Measurements from ENCODE around the gene SLC35D1.
A peak's percentile ranks its signal among the peaks of the same experiment; 100 is the strongest.
"Not testable (repeated sequence)": the region's sequence is repeated elsewhere in the genome, so short reads cannot be mapped to it uniquely, and the experiment has no call there.

Gene SLC35D1

GRCh38 chr1:66985835-66986234 lies 68.1 kb downstream of the SLC35D1 start:
- DNase-seq (ENCODE audit: low read depth), result no peak

- no peak for DNase-seq (ENCODE audit: low read depth)
Observed at GRCh38 chr1:66984491-66984890, 69.5 kb downstream of the SLC35D1 start.

DNA sequence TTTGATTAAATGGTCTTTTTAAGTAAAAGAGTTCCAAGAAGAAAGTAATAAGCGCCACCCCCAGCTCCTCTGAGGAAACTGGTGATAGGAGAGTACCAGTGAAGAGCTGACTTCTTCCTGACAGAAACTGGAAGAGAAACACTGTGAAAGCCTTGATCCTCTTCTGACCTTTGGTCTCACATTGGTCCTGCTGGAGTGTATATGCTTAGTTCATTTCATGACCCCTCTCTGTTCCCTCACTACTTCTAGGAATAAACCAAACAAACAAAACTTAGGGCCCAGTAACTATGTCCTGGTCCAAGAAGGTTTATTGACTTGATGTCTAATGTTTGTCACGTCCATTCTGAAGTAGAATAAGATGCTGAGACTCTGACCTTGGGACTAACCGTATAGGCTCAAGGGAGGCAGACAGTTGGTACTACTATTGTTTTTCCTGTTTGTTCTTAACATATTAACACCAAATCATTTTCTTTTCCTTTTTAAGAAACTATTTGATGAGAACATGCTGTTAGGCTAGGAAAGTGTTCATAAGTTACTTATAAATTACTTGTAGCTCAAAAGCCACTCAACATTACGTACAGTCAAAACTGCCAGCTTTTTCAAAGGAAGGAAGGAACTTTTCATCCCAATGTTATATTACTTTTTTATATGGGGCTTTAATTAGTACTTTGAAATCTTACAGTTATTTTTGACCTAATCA lies 71.2 kb downstream of the SLC35D1 start:
- no peak for DNase-seq (ENCODE audit: low read depth)

- no peak for DNase-seq (ENCODE audit: low read depth)
Observed at GRCh38 chr1:66981679-66982078, 72.3 kb downstream of the SLC35D1 start.

GRCh38 chr1:66980745-66981367 lies 73.1 kb downstream of the SLC35D1 start:
- no peak for DNase-seq (ENCODE audit: low read depth)

GRCh38 chr1:66979621-66980020 lies 74.3 kb downstream of the SLC35D1 start:
- not testable (repeated sequence) for DNase-seq (ENCODE audit: low read depth)

DNA sequence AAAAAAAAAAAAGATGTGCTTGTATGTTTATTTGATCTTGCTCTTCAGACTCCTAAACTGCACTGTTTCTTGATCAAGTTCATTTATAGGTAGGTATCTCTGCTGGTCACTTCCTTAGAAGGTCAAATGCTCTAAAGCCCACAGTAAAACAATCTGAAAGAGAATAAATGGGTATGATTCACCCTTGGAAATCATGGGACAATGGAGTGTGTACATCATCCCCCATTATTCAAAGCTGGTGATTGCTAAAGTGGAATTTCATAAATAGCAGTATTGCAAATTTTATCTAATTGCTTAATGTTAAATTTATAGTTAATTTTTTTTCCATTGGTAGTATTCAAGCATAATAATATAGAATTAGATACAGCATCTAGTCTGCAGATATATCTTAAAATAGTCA lies 75.7 kb downstream of the SLC35D1 start:
- no peak for DNase-seq (ENCODE audit: low read depth)

DNA sequence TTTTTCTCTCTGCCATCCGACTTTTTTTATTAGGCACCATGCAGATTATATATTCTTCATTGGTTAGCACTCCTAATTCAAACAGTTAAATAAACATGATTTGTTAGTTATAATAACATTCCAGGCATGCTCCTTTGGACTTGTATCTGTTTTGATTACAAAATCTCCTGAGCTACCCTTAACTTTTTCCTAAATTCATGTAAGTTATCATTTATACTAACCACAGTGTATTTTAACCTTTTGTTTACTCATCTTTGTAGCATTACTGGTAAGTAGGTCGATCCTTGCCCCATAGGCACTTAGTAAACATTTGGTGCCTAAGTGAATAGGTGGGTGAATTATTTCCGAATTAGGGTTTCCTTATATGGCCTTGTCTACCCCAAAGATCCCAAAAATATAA lies 85.4 kb downstream of the SLC35D1 start:
- DNase-seq (ENCODE audit: low read depth), result no peak

DNA sequence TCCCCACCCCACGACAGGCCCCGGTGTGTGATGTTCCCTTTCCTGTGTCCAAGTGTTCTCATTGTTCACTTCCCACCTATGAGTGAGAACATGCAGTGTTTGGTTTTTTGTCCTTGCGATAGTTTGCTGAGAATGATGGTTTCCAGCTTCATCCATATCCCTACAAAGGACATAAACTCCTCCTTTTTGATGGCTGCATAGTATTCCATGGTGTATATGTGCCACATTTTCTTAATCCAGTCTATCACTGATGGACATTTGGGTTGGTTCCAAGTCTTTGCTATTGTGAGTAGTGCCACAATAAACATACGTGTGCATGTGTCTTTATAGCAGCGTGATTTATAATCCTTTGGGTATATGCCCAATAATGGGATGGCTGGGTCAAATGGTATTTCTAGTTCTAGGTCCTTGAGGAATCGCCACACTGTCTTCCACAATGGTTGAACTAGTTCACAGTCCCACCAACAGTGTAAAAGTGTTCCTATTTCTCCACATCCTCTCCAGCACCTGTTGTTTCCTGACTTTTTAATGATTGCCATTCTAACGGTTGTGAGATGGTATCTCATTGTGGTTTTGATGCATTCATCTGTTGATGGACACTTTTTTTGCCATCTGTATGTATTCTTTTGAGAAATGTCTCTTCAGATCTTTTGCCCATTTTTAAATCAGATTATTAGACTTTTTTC lies 87.6 kb downstream of the SLC35D1 start:
- not testable (repeated sequence) for DNase-seq (ENCODE audit: low read depth)

GRCh38 chr1:66957938-66958337 lies 96.0 kb downstream of the SLC35D1 start:
- DNase-seq (ENCODE audit: low read depth), result no peak

- DNase-seq (ENCODE audit: low read depth), result no peak
Observed at GRCh38 chr1:66954208-66954607, 99.7 kb downstream of the SLC35D1 start.

- DNase-seq (ENCODE audit: low read depth), result peak; percentile 67
Observed at GRCh38 chr1:66951513-66951912, 102.4 kb downstream of the SLC35D1 start.

Data from HS-5 (cell line).